ENCODE measurements around the gene SLC24A3.
A peak's percentile ranks its signal among the peaks of the same experiment; 100 is the strongest.

The SLC24A3 gene

GRCh38 chr20:19272976-19273654 lies 60.7 kb downstream of the SLC24A3 start:
- peak; percentile 32 for DNase-seq

- peak; percentile 10 for DNase-seq
Measured at GRCh38 chr20:19274001-19274400, 61.6 kb downstream of the SLC24A3 start.

GRCh38 chr20:19274412-19275015 lies 62.1 kb downstream of the SLC24A3 start:
- peak; percentile 7 for DNase-seq

- no peak for DNase-seq
Measured at GRCh38 chr20:19275038-19275629, 62.7 kb downstream of the SLC24A3 start.

- DNase-seq = peak; percentile 4
Measured at GRCh38 chr20:19275630-19276071, 63.2 kb downstream of the SLC24A3 start.

GRCh38 chr20:19277381-19277780 lies 64.9 kb downstream of the SLC24A3 start:
- no peak for DNase-seq

- DNase-seq = no peak
Measured at GRCh38 chr20:19283490-19284025, 71.1 kb downstream of the SLC24A3 start.

GRCh38 chr20:19284400-19285178 lies 72.1 kb downstream of the SLC24A3 start:
- DNase-seq = no peak

- DNase-seq = no peak
Measured at GRCh38 chr20:19285436-19285835, 73.0 kb downstream of the SLC24A3 start.

- DNase-seq = no peak
Measured at GRCh38 chr20:19288061-19288460, 75.6 kb downstream of the SLC24A3 start.

- DNase-seq = no peak
Measured at GRCh38 chr20:19288636-19289035, 76.2 kb downstream of the SLC24A3 start.

GRCh38 chr20:19289451-19289850 lies 77.0 kb downstream of the SLC24A3 start:
- no peak for DNase-seq

GRCh38 chr20:19291024-19291817 lies 78.8 kb downstream of the SLC24A3 start:
- DNase-seq = no peak

- DNase-seq = no peak
Measured at GRCh38 chr20:19291818-19292132, 79.3 kb downstream of the SLC24A3 start.

- no peak for DNase-seq
Measured at GRCh38 chr20:19292254-19292653, 79.8 kb downstream of the SLC24A3 start.

- DNase-seq = no peak
Measured at GRCh38 chr20:19295076-19295475, 82.6 kb downstream of the SLC24A3 start.

GRCh38 chr20:19298652-19299051 lies 86.2 kb downstream of the SLC24A3 start:
- peak; percentile 17 for DNase-seq

- DNase-seq = no peak
Measured at GRCh38 chr20:19300395-19300794, 88.0 kb downstream of the SLC24A3 start.

- no peak for DNase-seq
Measured at GRCh38 chr20:19301142-19301541, 88.7 kb downstream of the SLC24A3 start.

- DNase-seq = no peak
Measured at GRCh38 chr20:19301843-19302242, 89.4 kb downstream of the SLC24A3 start.

GRCh38 chr20:19302714-19303113 lies 90.3 kb downstream of the SLC24A3 start:
- DNase-seq = no peak

- no peak for DNase-seq
Measured at GRCh38 chr20:19304389-19304788, 91.9 kb downstream of the SLC24A3 start.
